Raji (cell line): ENCODE results near the gene MTMR3.

Experiments used
- POLR2A ChIP-seq: IDR thresholded peaks from 2 replicates; pipeline ENCODE4 v1.6.1; 2011; ENCODE audit warnings: low read depth, low read length, control low read depth; ENCODE audit not compliant: insufficient read depth

MTMR3 gene

GRCh38 chr22:29937940-29938693 lies 55.1 kb downstream of the MTMR3 start:
- no peak for TF ChIP-seq POLR2A

GRCh38 chr22:29940526-29940925 lies 57.6 kb downstream of the MTMR3 start:
- no peak for TF ChIP-seq POLR2A

- TF ChIP-seq POLR2A: no peak
These were observed 61.4 kb downstream of the MTMR3 start for GRCh38 chr22:29944339-29944738.

- no peak for TF ChIP-seq POLR2A
These were observed 62.5 kb downstream of the MTMR3 start for GRCh38 chr22:29945435-29945834.

- TF ChIP-seq POLR2A: no peak
These were observed 63.2 kb downstream of the MTMR3 start for GRCh38 chr22:29946220-29946619.

- no peak for TF ChIP-seq POLR2A
These were observed 64.7 kb downstream of the MTMR3 start for GRCh38 chr22:29947410-29948384.

- TF ChIP-seq POLR2A: no peak
These were observed 65.4 kb downstream of the MTMR3 start for GRCh38 chr22:29948385-29948769.

- no peak for TF ChIP-seq POLR2A
These were observed 66.9 kb downstream of the MTMR3 start for GRCh38 chr22:29949872-29950271.

- TF ChIP-seq POLR2A: no peak
These were observed 68.9 kb downstream of the MTMR3 start for GRCh38 chr22:29951791-29952413.

- TF ChIP-seq POLR2A: no peak
These were observed 71.4 kb downstream of the MTMR3 start for GRCh38 chr22:29954203-29954855.

- no peak for TF ChIP-seq POLR2A
These were observed 73.7 kb downstream of the MTMR3 start for GRCh38 chr22:29956680-29957079.

GRCh38 chr22:29958170-29958569 lies 75.2 kb downstream of the MTMR3 start:
- TF ChIP-seq POLR2A: no peak

- TF ChIP-seq POLR2A: no peak
These were observed 81.8 kb downstream of the MTMR3 start for GRCh38 chr22:29964776-29965175.

- no peak for TF ChIP-seq POLR2A
These were observed 84.5 kb downstream of the MTMR3 start for GRCh38 chr22:29967461-29967860.

- no peak for TF ChIP-seq POLR2A
These were observed 88.6 kb downstream of the MTMR3 start for GRCh38 chr22:29971607-29972006.

- no peak for TF ChIP-seq POLR2A
These were observed 89.1 kb downstream of the MTMR3 start for GRCh38 chr22:29972121-29972520.

- TF ChIP-seq POLR2A: no peak
These were observed 90.3 kb downstream of the MTMR3 start for GRCh38 chr22:29973269-29973668.
